Measurements from ENCODE around the gene CCDC70. TPM values are rescaled to one million over a fixed set of nuclear protein-coding genes. Genes with fewer than 3 reads are reported as not detected.

Gene CCDC70
- polyA plus RNA-seq, 1 donor from 2014 or later = not detected

- TF ChIP-seq EP300 (conservative IDR thresholded peaks at IDR 0.05; ENCODE audit: poor library complexity, severe bottlenecking) (no peak), MXI1 (conservative IDR thresholded peaks at IDR 0.05; ENCODE audit: poor library complexity, severe bottlenecking) (no peak), CTCF (IDR thresholded peaks at IDR 0.05; ENCODE audit: poor library complexity, severe bottlenecking) (no peak), RAD21 (conservative IDR thresholded peaks at IDR 0.05) (no peak), EZH2 (IDR thresholded peaks at IDR 0.05; ENCODE audit: borderline replicate concordance, insufficient read depth, low read length, poor library complexity, severe bottlenecking) (no peak), REST (IDR thresholded peaks at IDR 0.05; ENCODE audit: borderline replicate concordance) (no peak), POLR2AphosphoS5 (IDR thresholded peaks at IDR 0.05) (no peak), TAF1 (IDR thresholded peaks at IDR 0.05; ENCODE audit: low read depth) (no peak), SMC3 (conservative IDR thresholded peaks at IDR 0.05; ENCODE audit: poor library complexity) (no peak)
- Histone ChIP-seq H3K79me2 (replicated peaks; ENCODE audit: insufficient read depth, low read length) (no peaks in the 10 kb centered on the region), H3K27ac (ENCODE audit: low read length) (no peak overlapping the region), H3K27me3 (ENCODE audit: insufficient read depth, low read depth, low read length) (no peaks in the 10 kb centered on the region), H3K9ac (ENCODE audit: low read length) (no peak overlapping the region), H3K4me3 (ENCODE audit: low read length) (no peak overlapping the region), H3F3A (ENCODE audit: insufficient read depth, low read length, poor library complexity, severe bottlenecking) (no peaks in the 10 kb centered on the region), H3K9me2 (ENCODE audit: insufficient read depth, low read length) (no peaks in the 10 kb centered on the region), H2AFZ (ENCODE audit: low read depth, low read length) (no peak overlapping the region), H3K9me3 (ENCODE audit: low read length) (no peaks in the 10 kb centered on the region), H4K20me1 (ENCODE audit: insufficient read depth) (no peaks in the 10 kb centered on the region), H3K4me2 (ENCODE audit: low read length) (no peak overlapping the region), H3K36me3 (ENCODE audit: insufficient read depth, low read length) (no peaks in the 10 kb centered on the region)
Measured at GRCh38 chr13:51869916-51870315, 8.1 kb downstream of the CCDC70 start.

GRCh38 chr13:51870616-51871015 is 8.8 kb downstream of the CCDC70 start:
- Histone ChIP-seq H3K9me3 (ENCODE audit: low read length) (no peaks in the 10 kb centered on the region), H4K20me1 (ENCODE audit: insufficient read depth) (no peaks in the 10 kb centered on the region), H3K79me2 (replicated peaks; ENCODE audit: insufficient read depth, low read length) (no peaks in the 10 kb centered on the region), H3K36me3 (ENCODE audit: insufficient read depth, low read length) (no peaks in the 10 kb centered on the region), H2AFZ (ENCODE audit: low read depth, low read length) (no peak overlapping the region), H3K4me3 (ENCODE audit: low read length) (no peak overlapping the region), H3F3A (ENCODE audit: insufficient read depth, low read length, poor library complexity, severe bottlenecking) (no peaks in the 10 kb centered on the region), H3K9ac (ENCODE audit: low read length) (no peak overlapping the region), H3K4me2 (ENCODE audit: low read length) (no peak overlapping the region), H3K9me2 (ENCODE audit: insufficient read depth, low read length) (no peaks in the 10 kb centered on the region), H3K27me3 (ENCODE audit: insufficient read depth, low read depth, low read length) (no peaks in the 10 kb centered on the region), H3K27ac (ENCODE audit: low read length) (no peak overlapping the region)
- TF ChIP-seq REST (IDR thresholded peaks at IDR 0.05; ENCODE audit: borderline replicate concordance) (no peak), EP300 (conservative IDR thresholded peaks at IDR 0.05; ENCODE audit: poor library complexity, severe bottlenecking) (no peak), MXI1 (conservative IDR thresholded peaks at IDR 0.05; ENCODE audit: poor library complexity, severe bottlenecking) (no peak), SMC3 (conservative IDR thresholded peaks at IDR 0.05; ENCODE audit: poor library complexity) (no peak), RAD21 (conservative IDR thresholded peaks at IDR 0.05) (no peak), EZH2 (IDR thresholded peaks at IDR 0.05; ENCODE audit: borderline replicate concordance, insufficient read depth, low read length, poor library complexity, severe bottlenecking) (no peak), POLR2AphosphoS5 (IDR thresholded peaks at IDR 0.05) (no peak), CTCF (IDR thresholded peaks at IDR 0.05; ENCODE audit: poor library complexity, severe bottlenecking) (no peak), TAF1 (IDR thresholded peaks at IDR 0.05; ENCODE audit: low read depth) (no peak)

Data from neural cell (in vitro differentiated cells).